HepG2 (cell line): ENCODE data around the gene RAB3C. TPM values are rescaled to one million over a fixed set of nuclear protein-coding genes. Genes with fewer than 3 reads are reported as not detected.

ENCODE experiments used
- ATAC-seq: fragments of 200-7000 bp; cut with Tn5 transposase; 3 replicates; pipeline ENCODE4 v1.9.1; 2020; ENCODE audit warnings: mild to moderate bottlenecking, moderate library complexity
- BruUV-seq: library from RNA; stranded (reverse); fragments of 400-500 nt; replicated peaks from 2 replicates; lab custom pipeline; 2021; lab: Mats Ljungman, UMichigan
- CTCF ChIA-PET: fragments of 300-600 bp; formaldehyde crosslinking; extraction: SDS; loops from one replicate; lab custom pipeline; 2021; ENCODE audit warnings: low total read pairs, inconsistent platforms, low intra/inter-chr PET ratio; lab: Yijun Ruan, JAX
- POLR2A ChIA-PET: fragments of 350-600 bp; sonication (Branson Sonifier 250); formaldehyde crosslinking; loops from one replicate; lab custom pipeline; 2020; ENCODE audit warnings: antibody characterized with exemption, inconsistent platforms; lab: Yijun Ruan, JAX
- DNase-seq: peaks from one replicate; pipeline ENCODE4 v3.0.0-alpha.2; 2015; ENCODE audit warnings: low spot score
- FAIRE-seq: peaks from 3 replicates; lab custom pipeline; 2011; peaks lifted over from hg19 to GRCh38; lab: Jason Lieb, UNC
- H2AFZ ChIP-seq: one replicate; pipeline ENCODE4 v1.6.1; 2011; ENCODE audit warnings: low read length, inconsistent platforms
- H3K27ac ChIP-seq: fragments of 300-600 bp; 3 replicates; pipeline ENCODE4 v1.8.0; 2011; ENCODE audit warnings: mixed run types, mild to moderate bottlenecking, mixed read lengths, low read length, inconsistent platforms; ENCODE audit not compliant: insufficient read depth; ENCODE audit errors: extremely low read length
- H3K27me3 ChIP-seq, 2 experiments: fragments of 200-600 bp in 1 of 2; 2 replicates in 1 of 2; 3 replicates in 1 of 2; pipeline versions ENCODE4 v1.6.0 to v1.8.0; 2011; ENCODE audit warnings: low read length in 2 of 2, mild to moderate bottlenecking in 2 of 2, moderate library complexity in 2 of 2, inconsistent platforms in 1 of 2; ENCODE audit not compliant: insufficient read depth in 2 of 2, control insufficient read depth in 1 of 2
- H3K36me3 ChIP-seq, 2 experiments: fragments of 200-600 bp in 1 of 2; replicated peaks in 1 of 2; 2 replicates in 1 of 2; 3 replicates in 1 of 2; pipeline versions ENCODE4 v1.5.1 to v1.8.0; 2011; ENCODE audit warnings: low read length in 2 of 2, inconsistent platforms in 1 of 2; ENCODE audit not compliant: insufficient read depth in 2 of 2, control insufficient read depth in 1 of 2
- H3K4me1 ChIP-seq: 2 replicates; pipeline ENCODE4 v1.5.1; 2012; ENCODE audit warnings: low read length, inconsistent platforms; ENCODE audit not compliant: insufficient read depth
- H3K4me2 ChIP-seq: 2 replicates; pipeline ENCODE4 v1.6.0; 2011; ENCODE audit warnings: low read depth, low read length, inconsistent platforms
- H3K4me3 ChIP-seq, 3 experiments: fragments of 200-600 bp in 1 of 3; sonication (generic), shearing (Covaris generic) in 1 of 3; replicated peaks in 1 of 3; 2 replicates each; pipeline ENCODE4 v1.5.1; 2011 to 2016; ENCODE audit warnings: low read length in 3 of 3, inconsistent platforms in 2 of 3, low read depth in 2 of 3, mild to moderate bottlenecking in 2 of 3, control low read depth in 1 of 3, mixed read lengths in 1 of 3; ENCODE audit not compliant: insufficient read depth in 1 of 3
- H3K79me2 ChIP-seq: one replicate; pipeline ENCODE4 v1.6.1; 2011; ENCODE audit warnings: low read length, inconsistent platforms; ENCODE audit not compliant: insufficient read depth
- H3K9ac ChIP-seq: 2 replicates; pipeline ENCODE4 v1.6.0; 2011; ENCODE audit warnings: mild to moderate bottlenecking, low read depth, low read length, inconsistent platforms; ENCODE audit not compliant: insufficient read depth
- H3K9me3 ChIP-seq: 2 replicates; pipeline ENCODE4 v1.5.1; 2012; ENCODE audit warnings: mild to moderate bottlenecking, low read length
- H4K20me1 ChIP-seq: 2 replicates; pipeline ENCODE4 v1.6.0; 2011; ENCODE audit warnings: inconsistent platforms, mild to moderate bottlenecking, low read length, moderate library complexity; ENCODE audit not compliant: insufficient read depth
- DMAP1 ChIP-seq: IDR thresholded peaks from 2 replicates; pipeline ENCODE4 v1.6.1; 2016
- EED ChIP-seq: sonication (generic); formaldehyde crosslinking; IDR thresholded peaks from 2 replicates; pipeline ENCODE4 v1.5.0; 2020; ENCODE audit warnings: mild to moderate bottlenecking, missing genetic modification reagents
- FLYWCH1 ChIP-seq: sonication (generic); formaldehyde crosslinking; IDR thresholded peaks from 2 replicates; pipeline ENCODE4 v1.8.1; 2023; ENCODE audit warnings: mild to moderate bottlenecking, missing genetic modification reagents
- HDAC1 ChIP-seq: sonication (generic); formaldehyde crosslinking; IDR thresholded peaks from 2 replicates; pipeline ENCODE4 v1.5.1; 2020; ENCODE audit warnings: mild to moderate bottlenecking, missing genetic modification reagents
- HNRNPLL ChIP-seq: fragments of 200-400 bp; formaldehyde crosslinking; IDR thresholded peaks from 2 replicates; pipeline ENCODE4 v1.6.1; 2017; ENCODE audit warnings: mild to moderate bottlenecking, low read depth, low read length; ENCODE audit not compliant: poor library complexity, severe bottlenecking
- MEF2D ChIP-seq: sonication (generic); formaldehyde crosslinking; IDR thresholded peaks from 2 replicates; pipeline ENCODE4 v1.5.1; 2020; ENCODE audit warnings: mild to moderate bottlenecking, missing genetic modification reagents
- NKX3-1 ChIP-seq: sonication (generic); formaldehyde crosslinking; IDR thresholded peaks from 2 replicates; pipeline ENCODE4 v1.5.0; 2020; ENCODE audit warnings: missing genetic modification reagents
- NRL ChIP-seq: sonication (generic); formaldehyde crosslinking; IDR thresholded peaks from 2 replicates; pipeline ENCODE4 v1.5.0; 2020; ENCODE audit warnings: missing genetic modification reagents, mild to moderate bottlenecking, moderate library complexity, borderline replicate concordance
- PATZ1 ChIP-seq: sonication (generic); formaldehyde crosslinking; IDR thresholded peaks from 2 replicates; pipeline ENCODE4 v1.4.0; 2020; ENCODE audit warnings: missing genetic modification reagents
- REL ChIP-seq: sonication (generic); formaldehyde crosslinking; conservative IDR thresholded peaks from 2 replicates; pipeline ENCODE4 v1.8.0; 2022; ENCODE audit warnings: mild to moderate bottlenecking, missing genetic modification reagents, moderate library complexity
- XRCC5 ChIP-seq: fragments of 200-400 bp; formaldehyde crosslinking; optimal IDR thresholded peaks from 2 replicates; pipeline ENCODE3; 2017; ENCODE audit warnings: mild to moderate bottlenecking, low read length
- ZNF558 ChIP-seq: sonication (generic); formaldehyde crosslinking; IDR thresholded peaks from 2 replicates; pipeline ENCODE4 v1.9.0; 2022; ENCODE audit warnings: mild to moderate bottlenecking, missing genetic modification reagents, borderline replicate concordance
- WGBS: methylation state at CpG from one replicate; pipeline ENCODE4 v1.1.6; 2017; ENCODE audit warnings: low lambda C conversion rate; 5-methylcytosine and 5-hydroxymethylcytosine counted together
- in situ Hi-C: cut with HindIII; loops from 2 replicates; pipeline ENCODE4 v1.10.0; 2017; ENCODE audit warnings: low pct_unique_long_range_greater_than_20kb; ENCODE audit not compliant: extremely low pct_ligation_motif_present
- intact Hi-C: fragments of 100-400 bp; cut with micrococcal nuclease; formaldehyde crosslinking; loops from one replicate; pipeline ENCODE4 v1.10.0; 2022; ENCODE audit not compliant: unreplicated experiment
- polyA plus RNA-seq, 8 experiments: library from polyadenylated mRNA; depleted of rRNA in 3 of 8; stranded (reverse) in 7 of 8; unstranded in 1 of 8; fragments of >200 nt; fragmentation: Illumina TruSeq in 4 of 8; extraction: Trizol in 4 of 8; gene quantifications; 2 replicates each; pipeline versions ENCODE4 v1.2.1 to v1.2.3, GENCODE V29; 2011 to 2016; ENCODE audit warnings: low read depth in 4 of 8, missing spikeins in 1 of 8, mixed read lengths in 1 of 8; ENCODE audit not compliant: insufficient read depth in 1 of 8
- total RNA-seq, 5 experiments: library from RNA; depleted of rRNA; stranded (reverse); fragments of >200 nt; fragmentation: Illumina TruSeq; extraction: Trizol; gene quantifications; 2 replicates each; pipeline ENCODE4 v1.2.3, GENCODE V29; 2016; ENCODE audit warnings: low read depth in 1 of 5
- TF ChIP-seq, protein P1 (sequence below): sonication (generic); formaldehyde crosslinking; IDR thresholded peaks from 2 replicates; pipeline ENCODE4 v1.5.0; 2020; ENCODE audit warnings: mild to moderate bottlenecking, missing genetic modification reagents, borderline replicate concordance
- TF ChIP-seq, protein P2 (sequence below): sonication (generic); formaldehyde crosslinking; IDR thresholded peaks from 2 replicates; pipeline ENCODE4 v1.8.1; 2023; ENCODE audit warnings: missing genetic modification reagents, mild to moderate bottlenecking, borderline replicate concordance
- TF ChIP-seq, protein P3 (sequence below): sonication (generic); formaldehyde crosslinking; IDR thresholded peaks from 2 replicates; pipeline ENCODE4 v1.4.0; 2020; ENCODE audit warnings: mild to moderate bottlenecking, low read depth, missing genetic modification reagents
- TF ChIP-seq, protein P4 (sequence below): IDR thresholded peaks from 2 replicates; pipeline ENCODE4 v1.6.1; 2012; ENCODE audit warnings: inconsistent platforms

RAB3C gene
- total and polyA plus RNA-seq, 2 of the 13 experiments (the other 11 are each of a cell fraction or from before 2014, with no cell fraction given), result not detected

- Histone ChIP-seq H3K4me2 (peak overlapping the region; percentile 93), H3K9me3 (no peaks in the 10 kb centered on the region), H3K4me1 (peaks cover 16% of the 10 kb centered on the region), H3K27me3 (peaks cover 2 to 4% of the 10 kb centered on the region in 2 experiments; a peak in 4 of 5 replicates), H3K79me2 (no peaks in the 10 kb centered on the region), H4K20me1 (no peaks in the 10 kb centered on the region), H2AFZ (peak overlapping the region; percentile 72), H3K27ac (no peak overlapping the region), H3K4me3 (peak overlapping the region; percentile 34 to 68 (median 43)), H3K9ac (0 out of 2 replicates have a peak overlapping the region, but pooled peaks have one; percentile 0), H3K36me3 (no peaks in the 10 kb centered on the region)
- ATAC-seq (peak; percentile 34), DNase-seq (no peak), FAIRE-seq (no peak)
- ChIA-PET POLR2A (no interaction called here), CTCF (no interaction called here)
- 27% methylated on average over 28 of the region's 38 CpGs for WGBS
- in situ Hi-C loops (no loop called here), intact Hi-C loops (no loop called here)
- no TSS peak for BruUV-seq
- TF ChIP-seq XRCC5 (no peak), NRL (CRISPR knock-in tag) (no peak), EED (CRISPR knock-in tag) (0 out of 2 replicates have a peak, but pooled peaks have one; percentile 43), ZNF558 (CRISPR knock-in tag) (0 out of 2 replicates have a peak, but pooled peaks have one; percentile 38), FLYWCH1 (CRISPR knock-in tag) (no peak), PATZ1 (CRISPR knock-in tag) (peak; percentile 17; the same call in 1 of the 2 replicates), HNRNPLL (peak; percentile 33), HDAC1 (CRISPR knock-in tag) (0 out of 2 replicates have a peak, but pooled peaks have one; percentile 0), REL (no peak), DMAP1 (CRISPR knock-in tag) (peak; percentile 29; the same call in 1 of the 2 replicates), NKX3-1 (CRISPR knock-in tag) (no peak), MEF2D (no peak)
- TF ChIP-seq, protein P1, sequence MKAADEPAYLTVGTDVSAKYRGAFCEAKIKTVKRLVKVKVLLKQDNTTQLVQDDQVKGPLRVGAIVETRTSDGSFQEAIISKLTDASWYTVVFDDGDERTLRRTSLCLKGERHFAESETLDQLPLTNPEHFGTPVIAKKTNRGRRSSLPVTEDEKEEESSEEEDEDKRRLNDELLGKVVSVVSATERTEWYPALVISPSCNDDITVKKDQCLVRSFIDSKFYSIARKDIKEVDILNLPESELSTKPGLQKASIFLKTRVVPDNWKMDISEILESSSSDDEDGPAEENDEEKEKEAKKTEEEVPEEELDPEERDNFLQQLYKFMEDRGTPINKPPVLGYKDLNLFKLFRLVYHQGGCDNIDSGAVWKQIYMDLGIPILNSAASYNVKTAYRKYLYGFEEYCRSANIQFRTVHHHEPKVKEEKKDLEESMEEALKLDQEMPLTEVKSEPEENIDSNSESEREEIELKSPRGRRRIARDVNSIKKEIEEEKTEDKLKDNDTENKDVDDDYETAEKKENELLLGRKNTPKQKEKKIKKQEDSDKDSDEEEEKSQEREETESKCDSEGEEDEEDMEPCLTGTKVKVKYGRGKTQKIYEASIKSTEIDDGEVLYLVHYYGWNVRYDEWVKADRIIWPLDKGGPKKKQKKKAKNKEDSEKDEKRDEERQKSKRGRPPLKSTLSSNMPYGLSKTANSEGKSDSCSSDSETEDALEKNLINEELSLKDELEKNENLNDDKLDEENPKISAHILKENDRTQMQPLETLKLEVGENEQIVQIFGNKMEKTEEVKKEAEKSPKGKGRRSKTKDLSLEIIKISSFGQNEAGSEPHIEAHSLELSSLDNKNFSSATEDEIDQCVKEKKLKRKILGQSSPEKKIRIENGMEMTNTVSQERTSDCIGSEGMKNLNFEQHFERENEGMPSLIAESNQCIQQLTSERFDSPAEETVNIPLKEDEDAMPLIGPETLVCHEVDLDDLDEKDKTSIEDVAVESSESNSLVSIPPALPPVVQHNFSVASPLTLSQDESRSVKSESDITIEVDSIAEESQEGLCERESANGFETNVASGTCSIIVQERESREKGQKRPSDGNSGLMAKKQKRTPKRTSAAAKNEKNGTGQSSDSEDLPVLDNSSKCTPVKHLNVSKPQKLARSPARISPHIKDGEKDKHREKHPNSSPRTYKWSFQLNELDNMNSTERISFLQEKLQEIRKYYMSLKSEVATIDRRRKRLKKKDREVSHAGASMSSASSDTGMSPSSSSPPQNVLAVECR (CRISPR knock-in tag), result no peak
- TF ChIP-seq, protein P2, sequence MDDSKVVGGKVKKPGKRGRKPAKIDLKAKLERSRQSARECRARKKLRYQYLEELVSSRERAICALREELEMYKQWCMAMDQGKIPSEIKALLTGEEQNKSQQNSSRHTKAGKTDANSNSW (CRISPR knock-in tag), result no peak
- TF ChIP-seq, protein P3, sequence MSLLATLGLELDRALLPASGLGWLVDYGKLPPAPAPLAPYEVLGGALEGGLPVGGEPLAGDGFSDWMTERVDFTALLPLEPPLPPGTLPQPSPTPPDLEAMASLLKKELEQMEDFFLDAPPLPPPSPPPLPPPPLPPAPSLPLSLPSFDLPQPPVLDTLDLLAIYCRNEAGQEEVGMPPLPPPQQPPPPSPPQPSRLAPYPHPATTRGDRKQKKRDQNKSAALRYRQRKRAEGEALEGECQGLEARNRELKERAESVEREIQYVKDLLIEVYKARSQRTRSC (CRISPR knock-in tag), result 0 out of 2 replicates have a peak, but pooled peaks have one; percentile 18
- TF ChIP-seq, protein P4, sequence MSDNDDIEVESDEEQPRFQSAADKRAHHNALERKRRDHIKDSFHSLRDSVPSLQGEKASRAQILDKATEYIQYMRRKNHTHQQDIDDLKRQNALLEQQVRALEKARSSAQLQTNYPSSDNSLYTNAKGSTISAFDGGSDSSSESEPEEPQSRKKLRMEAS, result no peak
Observed at GRCh38 chr5:58582019-58582802, 664 bp upstream of the RAB3C start.
